ENCODE data around the gene ELN.

ELN gene

GRCh38 chr7:74099031-74099430 lies 71.1 kb downstream of the ELN start:
- TF ChIP-seq ZBTB7A (IDR thresholded peaks at IDR 0.05; ENCODE audit: low read depth) = no peak
- no peak for TF ChIP-seq USF1 (IDR thresholded peaks at IDR 0.05)
- no peak for TF ChIP-seq NFIC (IDR thresholded peaks at IDR 0.05)
- TF ChIP-seq FOXM1 (IDR thresholded peaks at IDR 0.05; ENCODE audit: borderline replicate concordance, low read depth) = no peak
- TF ChIP-seq CREB1 (IDR thresholded peaks at IDR 0.05; ENCODE audit: low read depth) = no peak
- no peak for TF ChIP-seq CEBPB (IDR thresholded peaks at IDR 0.05)
- TF ChIP-seq EGR1 (IDR thresholded peaks at IDR 0.05) = no peak
- TF ChIP-seq TEAD4 (IDR thresholded peaks at IDR 0.05) = no peak
- no peak for TF ChIP-seq REST (IDR thresholded peaks at IDR 0.05; ENCODE audit: low read depth)
- no peak for TF ChIP-seq YY1 (IDR thresholded peaks at IDR 0.05; ENCODE audit: low read depth)
- TF ChIP-seq TCF12 (IDR thresholded peaks at IDR 0.05; ENCODE audit: low read depth) = no peak
- no peak for TF ChIP-seq TAF1 (IDR thresholded peaks at IDR 0.05; ENCODE audit: low read depth)
- no peak for TF ChIP-seq RAD21 (IDR thresholded peaks at IDR 0.05; ENCODE audit: low read depth)
- TF ChIP-seq MAX (IDR thresholded peaks at IDR 0.05) = no peak
- TF ChIP-seq EP300 (IDR thresholded peaks at IDR 0.05; ENCODE audit: borderline replicate concordance) = no peak

GRCh38 chr7:74101061-74101681 lies 73.2 kb downstream of the ELN start:
- no peak for TF ChIP-seq TCF12 (IDR thresholded peaks at IDR 0.05; ENCODE audit: low read depth)
- TF ChIP-seq RAD21 (IDR thresholded peaks at IDR 0.05; ENCODE audit: low read depth) = no peak
- no peak for TF ChIP-seq CREB1 (IDR thresholded peaks at IDR 0.05; ENCODE audit: low read depth)
- TF ChIP-seq TEAD4 (IDR thresholded peaks at IDR 0.05) = no peak
- TF ChIP-seq EP300 (IDR thresholded peaks at IDR 0.05; ENCODE audit: borderline replicate concordance) = no peak
- no peak for TF ChIP-seq MAX (IDR thresholded peaks at IDR 0.05)
- no peak for TF ChIP-seq TAF1 (IDR thresholded peaks at IDR 0.05; ENCODE audit: low read depth)
- no peak for TF ChIP-seq USF1 (IDR thresholded peaks at IDR 0.05)
- no peak for TF ChIP-seq ZBTB7A (IDR thresholded peaks at IDR 0.05; ENCODE audit: low read depth)
- no peak for TF ChIP-seq CEBPB (IDR thresholded peaks at IDR 0.05)

- TF ChIP-seq MAX (IDR thresholded peaks at IDR 0.05) (no peak), YY1 (IDR thresholded peaks at IDR 0.05; ENCODE audit: low read depth) (no peak), ZBTB7A (IDR thresholded peaks at IDR 0.05; ENCODE audit: low read depth) (no peak)
These were observed 75.3 kb downstream of the ELN start for GRCh38 chr7:74103219-74103772.

- TF ChIP-seq TEAD4 (IDR thresholded peaks at IDR 0.05) (peak; percentile 64), REST (IDR thresholded peaks at IDR 0.05; ENCODE audit: low read depth) (no peak), YY1 (IDR thresholded peaks at IDR 0.05; ENCODE audit: low read depth) (no peak), TCF12 (IDR thresholded peaks at IDR 0.05; ENCODE audit: low read depth) (peak; percentile 31; the same call in 1 of the 2 replicates), MAX (IDR thresholded peaks at IDR 0.05) (peak; percentile 13; the same call in 1 of the 2 replicates), RAD21 (IDR thresholded peaks at IDR 0.05; ENCODE audit: low read depth) (peak; percentile 14; the same call in 1 of the 2 replicates), NFIC (IDR thresholded peaks at IDR 0.05) (peak; percentile 30; the same call in 1 of the 2 replicates)
These were observed 76.7 kb downstream of the ELN start for GRCh38 chr7:74104702-74105101.

- TF ChIP-seq ZBTB7A (IDR thresholded peaks at IDR 0.05; ENCODE audit: low read depth) = no peak
These were observed 78.0 kb downstream of the ELN start for GRCh38 chr7:74105992-74106391.

- TF ChIP-seq ZBTB7A (IDR thresholded peaks at IDR 0.05; ENCODE audit: low read depth) (no peak), CREB1 (IDR thresholded peaks at IDR 0.05; ENCODE audit: low read depth) (no peak), USF1 (IDR thresholded peaks at IDR 0.05) (no peak), MAX (IDR thresholded peaks at IDR 0.05) (no peak), EP300 (IDR thresholded peaks at IDR 0.05; ENCODE audit: borderline replicate concordance) (no peak), YY1 (IDR thresholded peaks at IDR 0.05; ENCODE audit: low read depth) (no peak), EGR1 (IDR thresholded peaks at IDR 0.05) (no peak), TAF1 (IDR thresholded peaks at IDR 0.05; ENCODE audit: low read depth) (no peak), NFIC (IDR thresholded peaks at IDR 0.05) (no peak)
These were observed 78.9 kb downstream of the ELN start for GRCh38 chr7:74106846-74107245.
